ENCODE data around the gene MGLL.

MGLL gene

DNA sequence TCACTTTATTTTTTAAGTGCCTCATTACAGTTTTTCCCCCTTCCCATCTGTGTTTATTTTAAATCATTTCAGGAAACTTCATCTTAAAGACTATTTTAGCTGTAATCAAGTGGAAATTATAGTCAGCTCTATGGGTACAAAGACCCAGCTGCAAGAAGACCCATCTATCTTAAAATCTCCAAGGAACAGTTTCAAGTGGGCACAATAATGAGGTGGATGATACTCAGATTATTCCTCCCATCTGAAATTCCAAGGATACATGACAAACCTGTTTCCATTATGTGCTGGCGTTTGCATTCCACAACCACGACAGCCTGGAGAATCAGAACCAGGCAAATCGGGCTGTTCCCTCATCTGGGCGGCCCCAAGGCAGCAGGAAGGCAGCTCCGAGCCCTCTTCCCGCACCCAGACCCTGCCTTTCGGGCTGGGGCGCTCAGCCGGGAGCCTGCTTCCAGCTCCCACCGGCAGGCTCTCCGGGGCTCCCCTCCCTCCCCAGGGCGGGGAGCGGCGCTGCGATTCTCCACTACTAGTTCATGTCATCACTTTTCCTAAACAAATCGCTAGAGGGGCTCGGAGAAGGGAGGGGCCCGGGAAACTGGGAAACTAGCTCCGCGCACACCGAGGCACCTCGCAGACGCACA is at the start of gene MGLL:
TSS of gene MGLL (minus strand) at position 475 of the 641 bp plus-strand sequence. CDS start at position 278, 197 bp downstream.
- no peak for DNase-seq

DNA sequence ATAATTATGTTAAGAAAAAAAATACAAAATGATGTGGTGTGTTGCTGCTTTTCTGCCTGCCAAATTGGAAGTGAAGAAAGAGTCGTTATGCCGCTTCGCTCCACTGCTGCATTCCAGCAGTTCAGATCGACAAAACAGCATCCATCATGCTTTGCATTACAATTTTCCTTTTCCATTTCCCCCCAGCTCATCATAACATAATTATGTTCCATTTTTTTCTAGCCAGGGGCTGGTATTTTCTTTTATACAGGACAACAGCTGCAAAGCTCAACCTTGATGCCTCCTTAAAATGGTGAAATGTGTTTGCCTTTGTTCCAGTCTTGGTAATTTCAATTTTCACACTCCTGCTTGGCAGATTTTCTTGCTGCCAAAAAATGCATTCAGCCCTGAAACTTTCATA is 47.8 kb upstream of the MGLL start:
- DNase-seq, result no peak

DNA sequence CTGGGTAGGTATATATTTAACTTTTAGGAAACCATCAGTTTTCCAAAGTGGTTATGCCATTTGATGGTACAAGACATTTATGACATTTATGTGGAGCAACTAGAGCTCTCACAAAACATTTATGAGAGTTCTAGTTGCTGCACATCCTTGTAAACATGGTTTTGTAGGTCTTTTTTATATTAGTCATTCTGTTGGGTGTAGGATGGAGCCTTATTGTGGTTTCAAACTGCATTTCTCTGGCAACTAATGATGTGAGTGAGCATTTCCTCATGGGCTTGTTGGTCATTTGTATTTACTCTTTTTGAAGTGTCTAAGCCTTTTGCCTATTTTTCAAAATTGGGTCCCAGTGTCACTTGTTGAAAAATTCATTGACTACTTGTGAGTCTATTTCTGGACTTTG is 45.7 kb upstream of the MGLL start:
- DNase-seq, result no peak

DNA sequence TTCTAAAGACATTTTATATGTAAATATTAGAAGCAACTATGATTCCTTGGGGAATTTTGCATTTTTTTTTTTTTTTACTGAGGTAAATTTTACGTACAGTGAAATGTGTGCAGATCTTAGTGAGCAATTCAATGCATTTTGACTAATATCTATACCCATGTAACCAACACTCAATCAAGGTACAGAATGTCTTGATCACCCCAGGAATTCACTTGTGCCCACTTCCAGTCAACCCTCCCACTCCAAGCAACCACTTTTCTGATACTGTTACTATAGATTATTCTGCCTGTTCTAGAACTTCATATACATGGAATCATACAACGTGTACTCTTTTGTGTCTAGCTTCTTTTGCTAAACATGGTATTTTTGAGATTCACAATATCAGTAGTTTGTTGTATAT is 45.1 kb upstream of the MGLL start:
- DNase-seq, result no peak

DNA sequence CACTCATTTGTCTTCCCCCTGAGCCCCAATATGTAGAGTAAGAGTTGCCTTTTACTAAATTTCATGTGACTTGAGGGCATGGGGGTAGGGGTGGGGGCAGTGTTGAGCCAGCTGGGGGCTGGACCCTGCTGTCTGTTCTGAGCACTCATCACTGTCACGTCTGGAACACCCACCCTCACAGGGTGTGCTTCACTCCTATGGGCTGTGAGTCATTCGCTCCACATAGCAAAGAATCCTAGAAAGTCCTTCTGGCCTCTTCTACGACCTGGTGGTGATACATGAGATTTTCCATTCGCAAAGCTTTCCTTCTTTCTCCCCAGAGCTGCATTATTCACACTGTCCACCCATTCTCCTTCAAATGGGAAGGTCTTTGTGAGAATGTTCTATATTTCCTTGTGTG is 43.6 kb upstream of the MGLL start:
- DNase-seq, result no peak

GRCh38 chr3:127860211-127860696 is 37.9 kb upstream of the MGLL start:
- no peak for DNase-seq

DNA sequence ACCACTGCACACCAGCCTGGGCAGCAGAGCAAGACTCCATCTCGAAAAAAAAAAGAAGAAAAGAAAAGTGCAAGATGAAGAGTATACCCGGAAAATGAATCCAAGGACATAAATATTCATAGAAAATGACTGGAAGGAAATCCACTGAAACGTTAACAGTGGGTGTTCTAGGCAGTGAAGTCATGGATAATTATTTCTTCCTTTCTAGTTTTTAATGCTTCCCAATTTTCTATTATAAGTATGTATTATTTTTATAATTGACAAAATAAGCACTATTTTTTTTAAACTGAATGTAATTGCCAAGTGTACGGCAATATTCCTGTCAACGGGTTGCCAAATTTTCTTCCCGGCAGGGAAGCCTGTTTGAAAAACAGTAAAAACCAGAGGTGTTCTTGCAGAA is 37.4 kb upstream of the MGLL start:
- no peak for DNase-seq

DNA sequence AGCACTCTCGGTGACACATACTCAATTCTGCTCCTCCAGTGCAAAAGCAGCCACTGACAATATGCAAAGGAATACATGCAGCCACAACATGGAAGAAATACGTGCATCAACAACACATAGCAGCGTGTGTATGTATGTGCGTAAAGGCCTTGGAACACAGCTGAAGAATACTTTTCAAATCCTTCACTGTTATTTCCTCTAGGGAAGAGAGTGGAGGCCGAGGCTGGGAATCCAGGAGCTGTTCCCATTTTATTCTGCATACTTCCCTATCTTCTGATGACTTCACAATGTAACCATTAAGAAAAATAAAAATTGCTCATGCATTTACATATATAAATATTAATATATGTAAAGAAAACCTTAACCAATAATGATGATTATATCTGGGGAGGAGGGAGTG is 36.6 kb upstream of the MGLL start:
- no peak for DNase-seq

- DNase-seq, result no peak
These were observed 36.2 kb upstream of the MGLL start for GRCh38 chr3:127858521-127858920.

GRCh38 chr3:127857333-127857732 is 35.0 kb upstream of the MGLL start:
- DNase-seq, result no peak

DNA sequence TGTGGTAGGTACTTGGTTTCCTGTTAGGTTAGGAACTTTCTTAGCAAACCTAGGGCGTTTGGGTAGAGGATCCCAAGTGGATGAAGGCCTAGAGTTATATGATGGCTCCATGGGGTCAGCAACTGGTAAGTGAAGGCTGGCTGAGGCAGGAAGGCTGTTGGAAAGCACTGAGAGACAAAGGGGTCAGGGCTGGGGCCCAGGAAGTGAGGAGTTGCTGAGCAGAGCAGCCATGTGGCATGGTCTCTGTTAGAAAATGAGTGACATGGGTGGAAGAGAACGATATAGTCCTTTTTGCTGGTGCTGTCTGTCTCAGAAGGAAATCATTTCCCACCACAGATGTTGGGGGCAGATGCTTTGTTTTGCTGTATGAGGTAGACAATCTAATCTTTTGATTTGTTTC is 34.5 kb upstream of the MGLL start:
- DNase-seq, result no peak

DNA sequence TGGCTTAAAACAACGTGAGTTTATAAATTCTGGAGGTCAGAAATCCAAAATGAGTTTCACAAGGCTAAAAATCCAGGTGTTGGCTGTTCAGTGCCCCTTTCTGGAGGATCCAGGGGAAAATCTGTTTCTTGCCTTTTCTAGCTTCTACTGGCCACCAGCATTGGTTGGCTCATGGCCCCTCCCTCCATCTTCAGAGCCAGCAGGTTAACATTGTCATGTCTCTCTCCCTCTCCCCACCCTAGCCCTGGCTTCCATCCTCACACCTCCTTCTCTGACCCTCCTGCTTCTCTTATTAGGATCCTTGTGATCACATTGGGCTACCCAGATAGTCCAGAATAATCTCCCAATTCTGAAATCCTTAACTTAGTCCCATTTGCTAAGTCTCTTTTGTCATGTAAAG is 32.9 kb upstream of the MGLL start:
- no peak for DNase-seq

DNA sequence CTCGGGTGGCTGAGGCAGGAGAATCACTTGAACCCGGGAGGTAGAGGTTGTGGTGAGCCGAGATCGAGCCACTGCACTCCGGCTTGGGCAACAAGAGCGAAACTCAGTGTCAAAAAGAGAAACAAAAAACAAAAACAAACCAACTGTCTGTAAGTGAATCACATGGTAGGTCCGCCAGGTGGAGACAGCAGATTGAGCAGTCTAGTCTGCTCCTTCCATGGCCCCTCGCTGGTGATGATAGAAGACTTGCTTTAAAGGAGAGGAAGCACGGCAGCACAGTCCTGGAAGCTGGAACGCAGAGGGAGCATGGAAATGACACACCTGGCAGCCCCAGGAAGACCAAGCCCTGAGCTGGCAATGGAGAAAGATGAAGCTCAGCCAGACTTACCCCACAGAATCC is 31.4 kb upstream of the MGLL start:
- DNase-seq, result peak; percentile 71

GRCh38 chr3:127851899-127852298 is 29.6 kb upstream of the MGLL start:
- DNase-seq, result no peak

DNA sequence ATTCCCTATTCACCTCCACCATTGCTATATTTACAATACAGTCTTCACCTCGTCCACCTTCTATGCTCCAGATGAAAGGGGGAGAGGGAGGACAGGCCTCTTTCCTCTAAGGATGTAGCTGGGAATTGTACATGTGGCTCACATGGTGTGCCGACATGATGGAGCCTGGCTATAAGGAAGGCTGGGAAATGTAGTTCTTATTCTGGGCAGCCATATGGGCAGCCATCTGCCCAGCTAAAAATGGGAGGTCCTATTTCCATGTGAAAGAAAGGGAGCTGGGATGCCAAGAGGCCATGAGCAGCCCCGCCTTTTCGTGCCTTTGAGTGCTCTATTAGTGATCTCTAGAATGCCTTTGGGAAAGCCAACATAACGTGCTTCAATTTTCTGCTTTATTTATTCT is 27.1 kb upstream of the MGLL start:
- no peak for DNase-seq

GRCh38 chr3:127848131-127849129 is 26.1 kb upstream of the MGLL start:
- DNase-seq, result no peak

GRCh38 chr3:127847236-127847720 is 25.0 kb upstream of the MGLL start:
- DNase-seq, result no peak

GRCh38 chr3:127846576-127846975 is 24.3 kb upstream of the MGLL start:
- DNase-seq, result no peak

DNA sequence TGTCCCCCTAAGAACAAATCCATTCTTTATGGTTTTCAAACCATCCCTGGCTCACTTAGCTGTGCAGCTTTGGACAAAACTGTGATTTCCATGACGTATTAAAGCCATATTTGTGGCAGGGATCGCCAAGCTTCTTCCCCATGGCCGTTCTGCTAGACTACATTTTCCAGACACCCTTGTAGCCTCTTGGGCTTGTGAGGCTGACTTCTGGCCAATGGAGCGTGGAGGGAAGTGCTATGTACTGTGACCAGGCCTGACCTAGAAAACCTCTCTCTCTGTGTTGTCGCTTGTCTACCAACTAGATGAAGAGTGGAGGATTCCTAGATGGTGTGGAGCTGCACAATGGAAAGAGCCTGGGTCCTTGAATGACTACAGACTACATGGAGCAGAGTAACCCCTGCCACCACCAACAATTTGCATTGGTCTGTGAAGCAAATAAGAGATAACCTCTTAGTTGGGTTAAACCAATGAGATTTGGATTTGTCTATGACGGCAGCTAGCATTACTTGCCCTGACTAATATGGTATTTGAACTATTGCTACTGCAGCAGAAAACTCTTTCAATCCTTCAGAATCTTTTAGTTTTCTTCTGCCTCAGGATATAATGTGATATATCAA is 22.1 kb upstream of the MGLL start:
- DNase-seq, result no peak

DNA sequence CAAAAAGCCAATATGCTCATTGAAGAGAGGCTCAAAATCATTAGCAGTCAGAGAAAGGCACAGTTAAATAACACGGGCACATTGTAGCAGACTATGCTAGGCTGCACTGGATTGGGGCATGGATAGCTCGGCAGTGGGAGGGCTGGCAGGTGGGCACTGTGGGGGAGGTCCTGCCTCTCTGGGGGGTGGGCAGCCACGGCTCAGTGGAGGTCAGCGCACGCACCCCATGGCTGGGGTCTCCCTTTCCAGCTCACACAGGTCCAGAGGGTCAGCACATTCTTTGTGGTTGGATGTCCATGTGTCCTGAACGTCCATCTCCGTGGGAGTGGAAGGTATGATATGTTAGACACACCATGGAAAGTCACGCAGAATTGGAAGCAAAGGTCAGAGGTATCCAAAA is 18.4 kb upstream of the MGLL start:
- DNase-seq, result no peak

- no peak for DNase-seq
These were observed 16.8 kb upstream of the MGLL start for GRCh38 chr3:127839099-127839498.

GRCh38 chr3:127835993-127836882 is 13.9 kb upstream of the MGLL start:
- DNase-seq, result no peak

All from RPMI8226 (cell line).